Mesothelial cell of epicardium (in vitro differentiated cells): ENCODE measurements around the gene SOX15. TPM values are rescaled to one million over a fixed set of nuclear protein-coding genes. Genes with fewer than 3 reads are reported as not detected.
A peak's percentile ranks its signal among the peaks of the same experiment; 100 is the strongest.

Source experiments
- DNase-seq, 2 experiments: peaks; one replicate each; pipeline ENCODE4 v3.0.0; 2021; ENCODE audit warnings: low spot score in 2 of 2; ENCODE audit not compliant: unreplicated experiment in 2 of 2
- H3K27ac Mint-ChIP-seq: 2 replicates; pipeline ENCODE4 v1.8.0; 2021; ENCODE audit warnings: mixed read lengths
- H3K27me3 Mint-ChIP-seq: 2 replicates; pipeline ENCODE4 v1.8.0; 2021; ENCODE audit warnings: low read depth, mixed read lengths
- H3K36me3 Mint-ChIP-seq: 2 replicates; pipeline ENCODE4 v1.8.0; 2021; ENCODE audit warnings: mixed read lengths
- H3K4me1 Mint-ChIP-seq: 2 replicates; pipeline ENCODE4 v1.8.0; 2021; ENCODE audit warnings: mixed read lengths
- H3K4me3 Mint-ChIP-seq: 2 replicates; pipeline ENCODE4 v1.8.0; 2021; ENCODE audit warnings: mild to moderate bottlenecking, moderate library complexity, mixed read lengths
- H3K9me3 Mint-ChIP-seq: 2 replicates; pipeline ENCODE4 v1.8.0; 2021; ENCODE audit warnings: mixed read lengths
- CTCF ChIP-seq: fragments of 200-600 bp; sonication (generic); IDR thresholded peaks from one replicate; pipeline ENCODE4 v1.5.0; 2021; ENCODE audit warnings: antibody characterized with exemption; ENCODE audit not compliant: unreplicated experiment
- total RNA-seq: library from RNA; stranded (reverse); gene quantifications from 3 replicates; pipeline ENCODE4 v1.2.1, GENCODE V29; 2021

SOX15 gene
- total RNA-seq, 1 donor from 2014 or later = 2.3 TPM

DNA sequence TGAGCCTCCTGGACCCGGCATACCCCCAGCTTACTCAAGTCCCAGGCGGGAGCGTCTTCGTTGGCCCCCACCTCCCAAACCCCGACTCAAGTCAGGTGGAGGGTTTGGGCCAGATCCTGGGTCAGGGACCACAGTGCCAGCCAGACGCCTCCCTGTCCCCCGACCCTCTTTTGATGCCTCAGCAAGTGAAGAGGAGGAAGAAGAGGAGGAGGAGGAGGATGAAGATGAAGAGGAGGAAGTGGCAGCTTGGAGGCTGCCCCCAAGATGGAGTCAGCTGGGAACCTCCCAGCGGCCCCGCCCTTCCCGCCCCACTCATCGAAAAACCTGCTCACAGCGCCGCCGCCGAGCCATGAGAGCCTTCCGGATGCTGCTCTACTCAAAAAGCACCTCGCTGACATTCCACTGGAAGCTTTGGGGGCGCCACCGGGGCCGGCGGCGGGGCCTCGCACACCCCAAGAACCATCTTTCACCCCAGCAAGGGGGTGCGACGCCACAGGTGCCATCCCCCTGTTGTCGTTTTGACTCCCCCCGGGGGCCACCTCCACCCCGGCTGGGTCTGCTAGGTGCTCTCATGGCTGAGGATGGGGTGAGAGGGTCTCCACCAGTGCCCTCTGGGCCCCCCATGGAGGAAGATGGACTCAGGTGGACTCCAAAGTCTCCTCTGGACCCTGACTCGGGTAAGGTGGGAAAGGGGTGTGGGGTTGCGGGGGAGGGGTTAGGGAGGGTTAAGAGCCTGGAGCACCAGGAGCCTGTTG, 26.6 kb downstream of the SOX15 start:
- H3K36me3 Mint-ChIP-seq = peaks cover 13% of the 10 kb centered on the region
- peak overlapping the region; percentile 93 for H3K4me3 Mint-ChIP-seq
- no peaks in the 10 kb centered on the region for H3K9me3 Mint-ChIP-seq
- no peak overlapping the region for H3K27ac Mint-ChIP-seq
- H3K4me1 Mint-ChIP-seq = peaks cover 40% of the 10 kb centered on the region
- DNase-seq = no peak
- no peaks in the 10 kb centered on the region for H3K27me3 Mint-ChIP-seq
- no peak for TF ChIP-seq CTCF

GRCh38 chr17:7562208-7562605, 27.7 kb downstream of the SOX15 start:
- Mint-ChIP-seq H3K9me3 (no peaks in the 10 kb centered on the region), H3K27ac (peak overlapping the region; percentile 96), H3K36me3 (peaks cover 9% of the 10 kb centered on the region), H3K4me1 (peaks cover 47% of the 10 kb centered on the region), H3K27me3 (no peaks in the 10 kb centered on the region), H3K4me3 (peak overlapping the region; percentile 93)
- no peak for TF ChIP-seq CTCF
- no peak for DNase-seq

GRCh38 chr17:7561589-7562207, 28.2 kb downstream of the SOX15 start, which contains the start of gene SENP3:
Gene SENP3, plus strand, starts transcription at chr17:7561919. Its CDS starts 1,158 bp downstream, at chr17:7563077.
- H3K9me3 Mint-ChIP-seq = no peaks in the 10 kb centered on the region
- peak within 1 kb of the TSS; percentile 93 for H3K4me3 Mint-ChIP-seq
- peak within 1 kb of the TSS; percentile 98 for H3K27ac Mint-ChIP-seq
- no peak for TF ChIP-seq CTCF
- peak; percentile 95 to 96 for DNase-seq
- no peaks in the 10 kb centered on the region for H3K27me3 Mint-ChIP-seq
- peaks cover 6% of the 10 kb centered on the region for H3K36me3 Mint-ChIP-seq
- peaks cover 47% of the 10 kb centered on the region for H3K4me1 Mint-ChIP-seq

- H3K27ac Mint-ChIP-seq = peak overlapping the region; percentile 98
- H3K36me3 Mint-ChIP-seq = peaks cover 6% of the 10 kb centered on the region
- H3K4me1 Mint-ChIP-seq = peaks cover 50% of the 10 kb centered on the region
- H3K9me3 Mint-ChIP-seq = no peaks in the 10 kb centered on the region
- peak; percentile 66 for TF ChIP-seq CTCF
- peak; percentile 82 to 93 for DNase-seq
- H3K27me3 Mint-ChIP-seq = no peaks in the 10 kb centered on the region
- peak overlapping the region; percentile 93 for H3K4me3 Mint-ChIP-seq
Measured at GRCh38 chr17:7561028-7561575, 28.8 kb downstream of the SOX15 start.

GRCh38 chr17:7560172-7561027, 29.5 kb downstream of the SOX15 start:
- Mint-ChIP-seq H3K27ac (peak overlapping the region; percentile 98), H3K27me3 (no peaks in the 10 kb centered on the region), H3K9me3 (no peaks in the 10 kb centered on the region), H3K4me1 (peaks cover 54% of the 10 kb centered on the region), H3K4me3 (peak overlapping the region; percentile 93), H3K36me3 (peaks cover 6% of the 10 kb centered on the region)
- TF ChIP-seq CTCF = peak; percentile 36
- DNase-seq = peak in 1 of 2 experiments; percentile 80
